GM21381 (cell line): Measurements from ENCODE around the gene ERFL.

ENCODE experiments used
- ATAC-seq: cut with Tn5 transposase; IDR thresholded peaks from one replicate; pipeline ENCODE4 v1.9.1; 2021; ENCODE audit warnings: mild to moderate bottlenecking, moderate library complexity; ENCODE audit not compliant: unreplicated experiment

Gene ERFL

GRCh38 chr19:41927497-41928192 lies 604 bp downstream of the ERFL start:
- ATAC-seq: no peak

- no peak for ATAC-seq
Observed at GRCh38 chr19:41926763-41927496, 1.3 kb downstream of the ERFL start.

GRCh38 chr19:41926028-41926762 lies 2.1 kb downstream of the ERFL start:
- no peak for ATAC-seq

GRCh38 chr19:41925208-41926003 lies 2.8 kb downstream of the ERFL start:
- no peak for ATAC-seq

- ATAC-seq: no peak
Observed at GRCh38 chr19:41924151-41925145, 3.8 kb downstream of the ERFL start.

DNA sequence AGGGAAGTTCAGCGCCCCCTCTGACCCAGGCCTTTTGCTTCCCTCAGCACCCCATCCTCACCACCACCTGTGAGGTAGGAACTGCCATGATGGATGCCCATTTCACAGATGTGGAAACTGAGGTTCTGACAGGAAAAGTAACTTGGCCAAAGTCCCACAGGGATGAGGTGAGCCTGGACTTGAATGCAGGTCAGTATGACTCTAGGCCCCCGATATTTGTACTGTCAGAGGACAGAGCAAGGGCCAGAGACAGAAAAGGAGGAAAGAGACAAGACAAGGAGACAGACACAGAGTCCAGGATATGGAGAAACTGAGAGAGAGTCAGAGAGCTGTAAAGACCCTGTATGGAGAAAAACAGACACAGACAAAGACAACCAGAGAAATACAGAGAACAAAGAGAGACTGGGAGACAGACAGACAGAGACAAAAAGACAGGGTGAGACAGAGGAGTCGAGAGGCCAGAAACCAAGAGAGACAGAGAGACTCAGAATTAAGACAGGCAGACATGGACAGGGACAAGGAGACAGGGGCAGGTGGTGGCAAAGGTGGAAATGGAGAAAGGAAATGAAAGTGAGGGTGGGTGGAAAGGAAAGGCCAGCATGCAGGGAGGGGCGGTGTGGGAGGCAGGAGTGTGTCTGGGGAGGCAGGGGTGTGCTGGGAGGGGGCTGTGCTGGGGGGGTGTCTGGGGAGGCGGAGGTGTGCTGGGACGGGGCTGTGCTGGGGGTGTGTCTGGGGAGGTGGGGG lies 5.0 kb downstream of the ERFL start:
- no peak for ATAC-seq

- ATAC-seq: no peak
Observed at GRCh38 chr19:41922585-41922984, 5.7 kb downstream of the ERFL start.

- ATAC-seq: no peak
Observed at GRCh38 chr19:41921577-41922576, 6.4 kb downstream of the ERFL start.

DNA sequence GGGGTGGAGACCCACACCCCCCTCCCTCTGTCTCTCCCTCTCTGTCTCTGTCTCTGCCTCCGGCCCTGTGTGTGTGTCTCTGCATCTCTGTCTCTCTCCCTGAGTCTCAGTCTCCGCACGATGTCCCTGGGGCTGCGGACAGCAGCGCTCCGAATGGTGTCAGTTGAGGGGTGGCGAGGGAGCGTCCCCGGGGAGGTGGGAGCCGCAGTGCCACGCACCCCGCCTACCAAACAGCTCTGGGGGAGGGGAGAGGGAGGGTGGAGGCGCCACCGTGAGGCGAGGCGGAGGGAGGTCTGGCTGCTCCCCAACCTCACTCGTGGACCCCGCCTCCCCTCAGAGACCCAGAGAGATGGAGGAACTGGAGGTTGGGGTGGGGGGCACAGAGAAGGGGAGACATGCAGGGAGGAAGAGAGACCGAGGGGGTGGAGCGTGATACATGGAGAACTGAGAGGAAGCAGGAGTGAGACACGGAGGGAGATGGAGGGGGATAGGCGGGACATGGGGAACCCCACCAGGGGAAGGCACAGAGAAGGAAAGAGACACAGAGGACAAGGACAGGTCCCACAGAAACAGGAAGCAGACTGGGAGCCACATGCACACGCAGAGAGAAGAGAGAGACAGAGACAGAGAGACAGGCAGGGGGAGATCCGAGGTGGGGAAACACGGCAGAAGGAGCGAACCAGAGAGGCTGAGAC lies 7.2 kb downstream of the ERFL start:
- ATAC-seq: no peak

DNA sequence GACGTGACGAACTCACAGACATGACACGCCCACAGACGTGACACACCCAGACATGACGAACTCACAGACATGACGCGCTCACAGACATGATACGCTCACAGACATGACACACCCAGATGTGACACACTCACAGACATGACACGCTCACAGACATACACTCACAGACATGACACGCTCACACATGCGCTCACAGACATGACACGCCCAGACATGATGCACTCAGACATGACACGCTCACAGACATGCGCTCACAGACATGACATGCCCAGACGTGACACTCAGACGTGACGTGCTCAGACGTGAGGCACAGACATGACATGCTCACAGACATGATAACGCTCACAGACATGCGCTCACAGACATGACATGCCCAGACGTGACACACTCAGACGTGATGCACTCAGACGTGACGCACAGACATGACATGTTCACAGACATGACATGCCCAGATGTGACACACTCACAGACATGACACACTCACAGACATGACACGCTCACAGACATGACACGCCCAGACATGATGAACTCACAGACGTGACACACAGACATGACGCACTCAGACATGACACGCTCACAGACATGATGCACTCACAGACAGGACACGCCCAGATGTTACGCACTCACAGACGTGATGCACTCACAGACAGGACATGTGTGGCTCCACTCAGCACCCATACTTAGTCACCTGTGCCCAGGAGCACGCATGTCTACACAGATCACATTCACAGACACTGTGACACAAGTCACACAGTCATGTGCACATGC lies 8.1 kb downstream of the ERFL start:
- ATAC-seq: no peak

- ATAC-seq: no peak
Observed at GRCh38 chr19:41918653-41919244, 9.5 kb downstream of the ERFL start.

DNA sequence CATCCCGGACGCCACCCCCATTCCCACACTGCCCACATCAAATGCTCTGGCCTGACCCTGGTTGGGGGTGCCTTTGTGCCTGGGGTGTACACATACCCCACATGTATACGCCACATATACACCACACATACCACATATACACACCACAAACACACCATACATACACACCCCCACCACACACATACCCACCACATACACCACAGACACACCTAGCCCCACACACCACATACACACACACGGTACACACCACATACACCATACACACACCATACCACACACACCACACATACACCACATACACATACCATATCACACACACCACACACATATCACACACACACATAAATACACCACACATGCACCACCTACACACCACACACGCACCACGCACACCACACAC lies 10.2 kb downstream of the ERFL start:
- ATAC-seq: no peak

DNA sequence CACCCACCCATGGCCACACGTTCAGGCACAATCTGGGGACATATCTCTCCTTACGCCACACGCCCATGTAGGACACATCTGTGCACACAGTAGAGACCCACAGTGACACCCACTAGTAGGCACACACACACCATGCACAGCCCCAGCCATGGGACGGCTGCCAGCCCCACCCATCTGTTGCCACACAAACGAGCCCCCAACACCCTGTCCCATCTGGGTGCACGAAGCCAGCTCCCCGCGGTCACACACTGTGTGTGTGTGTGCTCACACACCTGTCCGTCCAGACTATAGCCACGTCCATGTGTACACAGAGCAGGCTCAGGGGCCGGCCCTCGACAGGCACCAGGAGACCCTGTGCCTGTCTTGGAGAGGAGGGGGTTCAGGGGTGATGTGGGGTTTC lies 10.6 kb downstream of the ERFL start:
- no peak for ATAC-seq

DNA sequence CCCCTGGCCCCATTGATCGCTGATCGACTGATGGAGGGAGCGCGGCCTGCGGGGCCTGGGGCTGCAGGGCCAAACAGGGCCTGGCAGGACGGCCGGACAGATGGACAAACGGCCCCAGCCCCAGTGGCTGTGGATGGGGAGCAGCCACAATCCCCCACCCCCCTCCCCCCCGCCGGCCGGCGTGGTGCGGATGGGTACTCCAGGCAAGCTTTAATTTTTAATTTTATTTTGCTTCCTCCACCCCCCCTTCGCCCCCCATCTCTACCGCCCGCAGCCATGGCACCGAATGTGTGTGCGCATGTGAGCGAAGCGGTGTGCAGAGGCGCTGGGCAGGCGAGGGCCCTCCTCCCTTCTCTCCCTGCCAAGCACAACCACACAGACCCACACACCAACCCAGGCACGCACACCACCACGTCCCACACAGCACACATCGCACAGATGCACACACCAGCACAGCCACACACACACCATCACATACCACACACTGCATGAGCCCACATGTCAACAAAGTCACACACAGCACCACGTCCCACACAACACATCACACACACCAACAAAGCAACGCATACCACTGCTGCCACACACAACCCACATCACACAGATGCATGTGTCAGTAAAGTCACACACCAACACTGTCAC lies 12.4 kb downstream of the ERFL start:
- ATAC-seq: no peak

GRCh38 chr19:41915021-41915775 lies 13.1 kb downstream of the ERFL start:
- ATAC-seq: no peak
